GOT3 (cell line): ENCODE measurements around the gene ARHGAP18.

Experiments used
- DNase-seq: peaks from one replicate; lab custom pipeline; 2025; ENCODE audit warnings: mixed read lengths; lab: John Stamatoyannopoulos, UW

The ARHGAP18 gene

DNA sequence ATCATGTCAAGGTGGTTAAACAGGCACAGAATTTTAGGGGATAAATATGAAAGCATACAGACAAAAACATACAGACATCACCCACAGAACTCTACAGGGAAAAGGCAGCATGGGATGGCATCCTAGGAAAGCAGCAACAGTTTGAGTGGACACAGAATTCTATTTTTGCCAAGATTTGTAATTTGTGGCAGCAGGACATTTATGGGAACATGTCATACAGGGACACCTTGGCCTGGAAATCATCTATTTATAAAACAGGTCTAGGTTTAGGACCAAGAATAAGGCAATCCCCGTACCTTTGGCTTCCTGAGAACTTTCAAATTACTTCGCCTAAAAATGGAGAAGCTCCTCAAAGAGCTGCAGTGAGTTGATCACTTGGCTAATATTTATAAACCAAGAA lies 17.5 kb downstream of the ARHGAP18 start:
- no peak for DNase-seq

DNA sequence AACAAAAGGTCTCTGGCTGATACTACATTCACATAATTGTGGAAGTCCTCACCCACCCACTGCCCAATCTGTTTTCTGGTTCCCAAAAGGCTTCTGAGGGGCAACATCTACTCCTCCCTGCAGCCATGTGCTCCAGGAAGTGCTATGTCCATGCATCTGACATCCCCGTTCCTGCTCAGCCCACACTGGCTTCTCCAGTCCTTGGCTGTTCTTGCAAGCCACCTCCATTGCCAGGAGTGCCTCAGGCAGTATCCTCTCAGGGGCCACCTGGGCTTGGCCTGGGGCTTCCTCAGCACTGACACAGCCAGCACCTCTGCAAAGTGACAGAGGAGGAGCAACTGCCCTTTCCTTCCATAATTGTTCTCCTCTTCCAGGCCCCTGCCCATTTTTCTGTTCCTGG lies 18.3 kb downstream of the ARHGAP18 start:
- no peak for DNase-seq

DNA sequence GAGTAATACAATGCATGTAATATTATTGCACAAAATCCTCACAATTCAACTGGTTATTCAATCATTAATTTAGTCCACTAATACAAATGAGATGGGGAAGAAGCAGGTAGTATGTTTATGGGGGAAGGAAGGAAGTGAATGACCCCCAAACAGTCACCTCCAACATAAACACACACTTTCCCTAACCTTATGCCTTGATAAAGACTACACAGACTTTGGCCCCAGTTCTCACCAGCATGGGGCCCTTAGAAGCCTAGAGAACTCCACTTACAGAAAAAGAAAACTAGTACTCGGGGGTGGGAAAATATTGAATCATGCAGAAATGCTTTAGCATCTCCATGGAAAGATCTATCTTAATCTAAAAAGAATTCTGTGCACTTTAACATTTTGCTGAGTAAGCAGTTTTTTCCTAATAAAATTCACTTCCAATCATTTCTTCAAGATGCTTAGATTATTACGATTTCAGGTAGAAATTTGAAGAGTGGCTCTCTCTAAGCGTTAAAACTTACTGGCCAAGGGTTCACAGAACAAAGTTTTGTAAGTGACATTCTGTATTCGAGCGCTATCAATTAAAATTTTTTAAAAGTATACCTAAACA lies 18.8 kb downstream of the ARHGAP18 start:
- DNase-seq, result no peak

DNA sequence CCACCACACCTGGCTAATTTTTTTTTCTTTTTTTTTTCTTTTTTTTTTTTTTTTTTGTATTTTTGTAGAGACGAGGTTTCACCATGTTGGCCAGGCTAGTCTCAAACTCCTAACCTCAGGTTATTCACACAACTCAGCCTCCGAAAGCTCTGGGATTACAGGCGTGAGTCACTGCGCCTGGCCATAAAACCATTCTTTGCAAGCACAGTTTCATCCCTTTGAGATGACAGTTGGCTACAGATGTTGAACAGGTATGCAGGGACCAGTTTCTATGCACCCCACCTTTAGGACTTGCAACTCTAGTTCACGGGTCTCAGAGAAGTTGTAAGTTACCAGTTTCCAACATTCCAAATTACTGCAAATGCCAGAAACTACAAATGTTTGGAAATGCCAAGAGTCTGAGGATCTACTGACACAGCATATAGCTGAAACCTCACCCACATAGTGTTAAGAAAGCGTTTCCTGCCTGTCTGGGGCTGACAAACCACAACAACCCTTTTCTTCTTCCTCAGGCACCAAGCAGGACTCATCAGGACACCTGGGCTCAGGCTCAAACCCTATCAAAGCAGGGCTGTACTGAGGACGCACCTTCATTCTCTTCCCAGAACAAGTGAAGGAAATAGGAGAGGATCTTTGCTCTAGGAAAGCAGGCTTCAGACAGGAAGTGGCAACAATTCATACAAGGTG lies 22.9 kb downstream of the ARHGAP18 start:
- DNase-seq, result no peak

DNA sequence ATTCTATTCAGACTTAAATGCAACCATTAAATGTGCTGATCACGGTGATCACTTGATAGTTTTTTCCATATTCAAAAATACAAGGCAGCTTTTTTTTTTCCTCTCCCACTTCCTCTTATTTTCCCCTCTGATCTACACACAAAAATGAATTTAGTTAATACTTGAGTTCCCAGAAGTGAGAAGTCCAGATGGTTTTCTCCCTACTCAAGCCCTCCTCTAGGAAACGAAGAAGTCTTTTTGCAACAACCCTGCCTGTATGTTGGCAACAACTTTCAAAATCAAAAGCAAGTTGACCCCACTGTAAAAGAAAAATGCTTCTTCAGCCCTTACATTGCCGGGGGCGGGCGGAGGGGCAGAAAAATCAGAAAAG lies 24.3 kb downstream of the ARHGAP18 start:
- DNase-seq, result no peak

DNA sequence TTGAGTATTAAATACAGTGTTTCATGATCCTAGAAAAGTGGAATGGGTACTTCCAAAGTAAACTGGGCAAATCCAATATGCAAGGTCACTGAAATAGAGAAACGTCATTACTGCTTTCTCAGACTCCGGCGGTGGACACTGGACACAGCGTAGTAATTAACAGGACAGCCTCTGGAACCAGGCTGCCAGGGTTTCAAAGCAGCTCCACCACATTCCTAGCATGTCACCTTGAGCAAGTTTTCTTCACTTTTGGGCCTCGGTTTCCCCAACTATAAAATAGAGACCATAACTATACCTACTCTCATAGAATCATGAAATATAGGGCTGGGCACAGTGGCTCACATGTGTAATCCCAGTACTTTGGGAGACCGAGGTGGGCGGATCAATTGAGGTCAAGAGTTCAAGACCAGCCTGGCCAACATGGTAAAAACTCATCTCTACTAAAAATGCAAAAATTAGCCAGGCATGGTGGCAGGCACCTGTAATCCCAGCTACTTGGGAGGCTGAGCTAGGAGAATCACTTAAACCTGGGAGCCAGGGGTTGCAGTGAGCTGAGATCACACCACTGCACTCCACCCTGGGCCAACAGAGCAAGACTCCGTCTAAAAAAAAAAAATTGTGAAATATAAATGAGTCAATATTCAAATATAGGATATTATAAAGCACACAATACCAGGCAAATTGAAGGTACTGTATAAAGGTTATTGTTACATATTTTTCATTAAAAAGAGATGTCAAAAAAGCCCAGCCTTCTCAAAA lies 24.9 kb downstream of the ARHGAP18 start:
- DNase-seq, result no peak

DNA sequence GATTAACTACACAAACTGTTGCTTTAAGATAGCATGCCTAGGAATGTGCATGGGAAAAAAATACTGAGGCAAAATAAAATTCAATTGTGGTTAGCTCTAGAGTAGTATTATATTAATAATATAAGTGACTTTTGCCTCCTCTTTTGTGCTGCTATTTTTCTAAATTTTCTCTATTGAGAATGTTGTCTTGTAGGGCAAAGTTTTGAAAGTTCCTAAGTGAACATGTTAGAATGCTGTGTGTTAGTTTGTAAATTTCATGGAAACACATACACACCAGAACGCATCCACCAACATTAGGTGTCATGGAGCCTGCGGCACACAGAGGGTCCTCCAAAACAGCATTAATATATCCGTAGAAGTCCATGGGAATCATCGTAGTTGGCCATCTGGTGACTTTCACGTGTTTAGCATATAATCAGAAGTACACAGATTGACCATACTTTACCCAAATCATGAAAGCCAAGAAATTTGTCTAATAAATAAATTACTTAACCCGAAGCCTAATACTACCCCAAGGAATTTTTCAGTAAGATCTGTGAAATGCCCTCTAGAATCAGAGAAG lies 25.6 kb downstream of the ARHGAP18 start:
- DNase-seq, result no peak

DNA sequence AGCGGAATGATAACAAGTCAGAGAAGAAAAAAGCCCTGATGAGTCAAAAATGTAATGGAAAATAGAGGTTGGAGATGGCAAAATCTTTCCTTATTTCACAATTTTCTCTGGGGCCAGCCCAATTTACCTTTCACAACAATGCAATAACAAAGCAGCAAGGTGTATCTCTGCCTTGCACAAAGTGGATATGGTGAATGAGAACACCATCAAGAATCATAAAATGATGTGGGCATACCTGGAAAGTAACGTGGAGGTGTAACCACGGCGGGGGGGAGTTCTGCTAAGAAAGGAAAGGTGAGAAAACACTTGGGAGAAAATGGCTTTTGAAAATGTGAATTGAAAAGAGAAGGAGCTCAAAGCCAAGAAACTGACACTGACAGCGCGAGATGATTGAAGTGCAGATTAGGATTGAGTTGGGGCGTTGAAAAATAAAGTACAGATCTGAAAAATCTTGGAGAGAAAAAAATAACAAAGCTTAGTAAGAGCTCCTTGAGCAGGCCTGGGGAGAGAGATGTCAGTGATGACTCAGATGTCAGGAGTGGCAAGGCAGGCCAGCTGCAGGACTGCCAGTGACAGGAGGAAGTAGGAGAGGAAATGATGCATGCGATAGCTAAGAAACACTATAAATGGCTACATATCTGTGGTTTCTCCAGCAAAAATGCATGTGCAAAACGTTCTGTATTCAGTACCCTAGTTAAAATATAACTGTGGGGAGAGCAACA lies 26.2 kb downstream of the ARHGAP18 start:
- DNase-seq, result peak; percentile 27

DNA sequence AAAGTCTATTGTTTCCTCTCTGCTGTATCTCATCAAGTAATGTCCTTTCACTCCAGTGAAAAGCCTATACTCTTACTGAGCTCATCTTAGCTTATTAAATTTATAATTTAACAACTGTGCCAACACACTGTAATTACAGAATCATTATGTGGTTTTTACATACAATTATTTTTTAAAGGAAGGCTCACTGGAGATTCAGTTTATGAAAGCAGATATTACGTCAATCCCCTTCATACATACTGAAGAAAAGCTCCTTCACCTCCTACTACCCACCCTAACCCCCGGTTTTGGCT lies 28.1 kb downstream of the ARHGAP18 start:
- DNase-seq, result no peak

DNA sequence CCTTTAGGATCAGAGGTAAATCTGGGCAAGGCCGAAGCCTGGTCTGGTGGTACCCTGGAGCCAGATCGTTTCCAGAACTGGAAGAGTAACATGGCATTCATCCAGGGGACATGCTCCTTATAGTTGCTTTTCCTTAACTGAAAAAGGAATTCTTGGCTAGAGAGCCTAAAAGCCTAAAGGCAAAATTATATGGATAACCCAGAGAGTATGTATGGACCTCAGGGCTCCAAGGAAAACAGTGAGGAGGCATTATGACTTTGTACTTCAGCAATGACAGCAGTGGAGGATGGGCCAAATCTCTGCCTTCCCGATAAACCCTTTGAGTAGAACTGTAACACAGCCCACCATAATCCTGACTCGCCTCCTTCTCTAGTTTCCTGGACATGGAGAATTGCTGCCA lies 29.3 kb downstream of the ARHGAP18 start:
- no peak for DNase-seq

DNA sequence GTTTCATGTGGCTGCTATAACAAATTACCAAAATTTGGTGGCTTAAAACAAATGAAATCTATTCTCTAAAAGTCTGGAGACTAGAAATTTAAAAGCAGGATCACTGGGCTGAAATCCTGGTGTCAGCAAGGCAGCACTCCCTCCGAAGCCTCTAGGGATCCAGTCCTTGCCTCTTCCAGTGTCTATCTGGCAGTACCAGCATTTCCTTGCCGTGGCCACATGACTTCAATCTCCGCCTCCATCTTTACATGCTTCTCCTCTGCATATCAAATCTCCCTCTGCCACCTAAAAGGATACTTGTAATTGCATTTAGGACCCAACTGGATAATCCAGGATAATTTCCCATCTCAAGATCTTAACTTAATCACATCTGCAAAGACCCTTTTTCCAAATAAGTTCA lies 30.2 kb downstream of the ARHGAP18 start:
- no peak for DNase-seq

DNA sequence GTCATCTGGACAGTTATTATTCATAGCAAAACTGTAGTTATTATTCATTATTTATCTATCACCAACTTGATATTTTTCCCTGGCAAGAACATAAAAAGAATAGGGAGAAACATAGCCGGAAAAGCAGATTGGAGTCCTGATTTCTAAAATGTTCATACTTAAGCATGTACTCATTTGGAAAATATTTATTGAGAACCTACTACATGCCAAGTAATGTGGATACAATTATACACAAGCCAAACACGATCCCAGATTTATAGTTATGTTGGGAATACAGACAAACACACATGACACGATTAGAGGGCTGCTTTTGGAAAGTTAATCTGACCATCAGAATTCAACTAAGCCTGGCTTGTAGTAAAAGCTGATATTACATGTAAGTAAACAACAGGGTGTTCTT lies 30.7 kb downstream of the ARHGAP18 start:
- DNase-seq, result no peak

DNA sequence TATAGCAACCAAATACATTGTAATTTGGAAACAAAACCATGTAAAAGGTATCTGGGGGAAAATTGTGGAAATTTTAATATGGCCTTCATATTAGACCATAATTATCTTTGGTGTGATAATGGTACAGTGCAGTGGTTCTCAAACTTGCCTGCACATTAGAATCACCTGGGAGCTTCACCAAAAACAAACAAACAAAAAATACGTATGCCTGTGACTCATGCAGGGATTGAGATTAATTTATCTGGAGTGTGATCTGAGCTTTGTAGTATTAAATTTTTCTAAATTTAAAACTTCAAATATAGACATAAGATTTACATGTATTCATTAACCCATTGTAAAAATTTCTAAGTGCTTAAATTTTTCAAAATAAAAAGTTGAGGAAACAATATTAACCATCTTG lies 31.5 kb downstream of the ARHGAP18 start:
- no peak for DNase-seq

DNA sequence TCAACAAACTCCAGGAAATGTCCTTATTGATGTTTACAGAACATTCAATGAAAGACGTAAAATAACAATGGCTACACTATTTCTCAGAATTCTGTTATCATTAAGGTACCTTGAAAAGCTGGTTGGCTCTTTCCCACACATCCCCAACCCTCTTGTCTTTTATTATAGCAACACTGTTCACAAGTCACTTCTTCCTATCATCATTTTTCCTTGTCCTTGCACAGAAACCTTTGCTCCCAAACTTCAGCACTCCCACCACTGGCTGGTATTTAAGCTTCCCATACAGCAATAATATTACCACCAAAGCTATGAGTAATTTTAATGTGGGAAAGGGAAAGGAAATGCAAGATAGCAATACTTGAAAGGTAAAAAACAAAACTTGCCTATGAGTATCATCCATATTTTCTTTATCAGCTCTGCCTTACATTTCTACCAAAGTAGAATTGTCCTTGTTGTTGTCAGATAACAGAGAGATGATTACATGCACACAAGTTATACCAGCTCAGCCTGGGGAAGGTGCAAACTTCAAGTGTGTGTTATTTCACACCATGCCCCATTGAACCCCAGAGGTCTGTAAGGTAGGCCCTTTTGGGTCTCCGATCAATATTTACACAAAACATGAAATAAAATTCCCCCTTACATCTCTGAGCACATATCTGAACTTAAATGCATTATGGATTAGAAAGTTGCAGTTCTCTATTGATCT lies 32.2 kb downstream of the ARHGAP18 start:
- no peak for DNase-seq

DNA sequence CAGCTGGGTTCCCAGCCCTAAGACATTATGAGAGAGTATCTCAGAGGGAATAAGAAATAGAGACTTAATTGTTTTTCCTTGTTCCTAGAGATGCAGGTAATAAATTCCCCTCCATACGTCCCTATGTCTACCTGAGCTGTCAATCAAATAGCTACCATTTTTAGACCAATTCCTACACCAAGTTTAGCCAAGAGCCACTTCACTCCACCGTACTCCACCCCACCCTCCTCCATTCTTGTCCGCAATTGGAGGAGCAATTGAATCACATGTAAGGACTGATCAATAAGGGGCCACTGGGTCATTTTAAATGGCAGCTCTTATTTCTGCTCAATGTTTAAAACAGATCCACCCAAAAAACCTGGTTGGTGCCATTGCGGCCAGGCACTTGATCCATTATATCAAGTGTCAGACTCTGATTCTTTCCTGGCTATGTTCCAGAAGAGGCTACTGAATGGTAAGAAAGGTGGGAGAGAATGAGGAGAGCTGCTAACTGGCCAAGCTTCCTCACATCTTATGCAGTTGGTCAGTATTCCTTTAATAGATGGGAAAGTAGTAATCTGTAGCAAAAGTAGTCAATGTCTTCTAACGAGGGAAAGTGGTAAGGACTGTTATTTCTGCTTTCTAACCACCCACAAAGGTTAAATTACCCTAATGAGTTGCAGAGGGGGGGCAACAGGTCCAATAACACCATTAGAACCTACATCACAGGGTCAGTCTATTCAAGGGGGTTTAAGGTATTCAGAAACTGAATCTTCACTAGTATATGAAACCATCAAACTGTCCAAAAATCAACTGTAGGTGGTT lies 34.1 kb downstream of the ARHGAP18 start:
- no peak for DNase-seq

DNA sequence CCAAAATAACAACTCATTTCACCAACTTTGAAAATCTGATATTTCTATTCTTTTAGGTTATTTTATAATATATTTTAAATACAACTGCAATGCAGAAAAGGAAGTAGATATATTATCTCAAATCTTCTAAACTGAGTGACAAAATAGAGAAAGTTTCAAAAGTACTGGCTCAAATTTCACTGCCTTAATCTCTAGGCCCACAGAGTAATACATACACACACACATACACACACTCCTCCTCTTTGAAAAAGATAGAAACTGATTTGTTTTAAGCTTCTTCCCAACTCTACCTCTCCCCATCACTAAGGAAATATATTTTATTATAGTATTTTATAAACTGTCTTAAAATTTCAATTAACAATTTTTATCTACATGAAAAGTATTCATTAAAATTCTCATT lies 36.2 kb downstream of the ARHGAP18 start:
- DNase-seq, result no peak

DNA sequence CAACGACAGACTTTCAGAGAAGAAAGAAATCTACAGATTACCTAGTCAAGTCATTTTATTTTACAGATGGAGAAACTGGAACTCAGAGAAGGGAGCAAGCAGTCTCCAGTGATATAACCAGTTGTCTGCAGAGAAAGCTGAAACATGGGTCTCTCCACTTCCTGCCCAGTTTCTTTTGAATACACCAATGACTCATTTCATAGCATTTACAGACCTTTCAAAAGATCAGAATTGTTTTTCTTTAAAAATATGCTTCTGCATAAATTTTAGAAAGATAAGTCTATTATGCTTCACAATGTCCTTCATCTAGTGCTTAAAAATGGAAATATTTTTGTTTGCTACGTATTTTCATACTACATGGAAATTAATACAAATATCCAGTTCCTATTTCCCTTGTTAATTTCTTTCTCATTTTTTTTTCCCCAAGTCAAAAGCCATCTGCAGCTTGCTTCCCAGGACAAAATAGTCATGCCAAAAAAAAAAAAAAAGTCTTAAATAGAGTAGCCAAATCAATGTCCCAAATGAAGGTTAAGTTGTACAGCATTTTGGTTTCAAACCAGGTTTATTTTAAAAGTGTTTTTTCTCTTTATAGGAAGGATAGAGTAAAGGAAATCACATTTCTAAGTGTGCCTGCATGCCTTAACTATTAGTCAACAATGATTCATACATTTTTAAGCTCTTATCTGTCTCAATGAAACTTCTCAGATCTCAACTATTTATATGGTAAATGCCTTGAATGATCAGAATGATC lies 36.9 kb downstream of the ARHGAP18 start:
- DNase-seq, result no peak

DNA sequence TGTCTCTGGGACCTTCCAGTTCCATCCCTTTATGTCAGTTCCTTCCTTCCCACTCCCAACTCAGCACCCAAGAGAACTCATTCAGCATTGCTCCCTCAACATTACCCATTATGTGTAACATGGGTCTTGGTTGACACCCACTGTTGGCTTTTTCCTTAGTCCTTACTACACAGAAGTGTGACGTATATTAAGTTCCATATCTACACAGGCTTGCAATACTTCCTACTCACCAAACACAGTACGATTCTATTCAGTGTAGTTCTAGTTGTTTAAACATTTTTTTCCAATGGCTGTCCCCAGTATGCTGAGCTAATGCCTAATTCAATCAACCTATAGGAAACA lies 37.7 kb downstream of the ARHGAP18 start:
- no peak for DNase-seq

DNA sequence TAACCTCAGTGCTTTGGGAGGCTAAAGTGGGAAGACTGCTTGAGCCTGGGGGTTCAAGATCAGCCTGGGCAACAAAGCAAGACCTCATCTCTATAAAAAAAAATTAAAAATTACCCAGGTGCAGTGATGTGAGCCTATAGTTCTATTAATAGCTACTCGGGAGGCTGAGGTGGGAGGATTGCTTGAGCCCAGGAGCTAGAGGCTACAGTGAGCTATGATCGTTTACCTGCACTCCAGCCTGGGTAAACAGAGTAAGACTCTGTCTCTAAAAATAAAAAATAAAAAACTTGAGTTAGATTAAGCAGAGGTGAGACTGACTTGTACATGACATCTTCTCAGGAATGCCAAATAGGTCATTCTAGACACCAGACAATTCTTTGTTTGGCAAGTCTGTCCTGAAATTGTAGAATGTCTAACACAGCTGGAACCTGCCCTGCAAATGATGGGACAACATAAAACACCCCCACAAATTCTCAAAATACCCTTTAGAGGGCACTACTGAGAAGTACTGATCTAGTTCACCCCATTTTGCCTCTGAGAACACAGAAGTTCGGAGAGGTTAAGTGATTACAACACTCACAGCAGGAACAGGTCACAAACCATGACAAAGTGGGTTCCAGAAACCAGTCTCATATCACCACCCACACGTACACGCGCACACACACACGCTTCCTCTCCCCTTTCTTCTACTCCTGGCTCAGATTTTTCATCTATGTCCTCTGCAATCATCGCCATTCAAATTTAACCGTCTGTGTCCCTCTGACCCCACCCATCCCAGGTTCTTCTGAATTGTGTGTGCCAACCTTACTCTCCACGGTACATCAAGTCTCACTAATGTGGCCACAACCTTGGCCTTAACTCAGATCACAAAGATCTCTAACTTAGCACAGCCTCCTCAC lies 38.3 kb downstream of the ARHGAP18 start:
- DNase-seq, result no peak

DNA sequence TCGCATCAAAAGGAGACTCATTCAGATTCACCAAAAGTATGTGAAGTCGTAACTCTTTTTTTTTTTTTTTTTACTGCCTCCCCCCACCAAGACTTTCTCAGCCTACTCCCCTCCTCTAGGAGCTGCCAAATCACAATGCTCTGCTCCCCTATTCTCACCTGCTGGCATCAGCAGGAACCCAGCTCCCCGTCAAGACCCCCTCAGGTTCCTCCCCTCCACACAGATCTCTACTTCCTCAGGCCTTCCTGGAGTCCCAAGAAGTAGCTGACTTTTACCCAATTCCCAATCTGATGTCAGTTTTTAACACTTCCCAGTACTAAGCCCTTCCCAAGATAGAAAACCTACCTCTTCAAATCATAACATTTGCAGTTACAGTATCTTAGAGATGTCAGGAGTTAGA lies 39.3 kb downstream of the ARHGAP18 start:
- DNase-seq, result no peak
